NCI-H345 treated with DMSO at 0.1 percent for 48 hours (cell line): Measurements from ENCODE around the gene SPATA7.

ENCODE experiments used
- DNase-seq: peaks from one replicate; lab custom pipeline; 2025; ENCODE audit not compliant: unreplicated experiment; lab: John Stamatoyannopoulos, UW

SPATA7 gene

GRCh38 chr14:88417594-88417993 lies 32.1 kb downstream of the SPATA7 start:
- no peak for DNase-seq

DNA sequence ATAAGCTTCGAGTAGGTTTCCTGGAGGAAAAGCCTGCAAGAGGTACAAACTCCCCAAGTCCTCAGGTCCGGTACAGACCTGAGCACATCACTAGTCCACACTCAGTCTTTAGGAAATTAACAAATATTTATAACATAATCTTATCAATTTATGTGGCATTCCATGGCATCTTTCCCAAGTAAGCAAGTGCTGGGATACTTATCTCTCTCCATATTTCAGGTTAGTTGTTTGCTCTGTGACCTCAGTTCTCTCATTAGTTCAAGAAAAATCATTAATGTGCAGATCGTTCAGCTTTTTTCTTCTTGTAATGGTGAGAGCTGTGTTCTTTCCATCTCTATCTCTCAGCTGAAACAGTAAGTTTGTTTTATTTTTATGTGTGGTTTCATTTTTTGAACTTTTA lies 34.7 kb downstream of the SPATA7 start:
- DNase-seq: no peak

DNA sequence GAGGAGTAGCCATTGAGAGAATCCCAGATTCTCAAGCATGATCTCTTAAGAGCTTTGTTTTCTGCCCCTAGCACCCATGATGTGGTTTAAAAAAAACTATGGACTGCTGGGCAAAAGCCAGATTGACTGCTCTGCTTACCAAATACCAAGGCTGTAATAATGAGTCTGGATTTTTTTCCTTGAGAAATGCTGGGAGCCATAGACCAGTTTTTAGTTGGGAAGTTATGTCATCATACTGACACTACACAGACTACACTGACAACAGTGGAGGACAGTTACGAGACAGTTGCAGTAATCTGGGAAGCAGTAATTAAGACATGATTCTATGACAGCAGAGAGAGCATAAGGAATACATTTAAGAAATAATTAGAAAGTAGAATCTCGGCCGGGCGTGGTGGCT lies 35.8 kb downstream of the SPATA7 start:
- no peak for DNase-seq

DNA sequence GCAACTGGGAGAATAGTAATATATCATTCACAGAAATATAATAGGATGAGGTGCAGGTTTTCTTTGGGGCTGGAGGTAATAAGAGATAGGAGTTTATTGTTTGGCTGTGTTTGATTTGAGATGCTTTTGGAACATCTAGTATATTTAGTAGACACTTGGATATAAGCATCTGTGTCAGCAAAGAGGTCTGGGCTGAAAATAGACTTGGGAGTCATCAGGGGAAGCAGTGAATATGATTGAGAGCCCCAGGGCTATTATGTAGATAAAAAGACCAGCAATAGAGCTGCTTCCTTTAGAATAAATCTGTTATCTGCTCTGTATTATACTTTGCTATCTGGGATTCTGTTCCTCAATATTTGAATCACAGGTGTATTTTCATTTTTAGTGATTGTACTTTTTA lies 36.6 kb downstream of the SPATA7 start:
- DNase-seq: no peak

DNA sequence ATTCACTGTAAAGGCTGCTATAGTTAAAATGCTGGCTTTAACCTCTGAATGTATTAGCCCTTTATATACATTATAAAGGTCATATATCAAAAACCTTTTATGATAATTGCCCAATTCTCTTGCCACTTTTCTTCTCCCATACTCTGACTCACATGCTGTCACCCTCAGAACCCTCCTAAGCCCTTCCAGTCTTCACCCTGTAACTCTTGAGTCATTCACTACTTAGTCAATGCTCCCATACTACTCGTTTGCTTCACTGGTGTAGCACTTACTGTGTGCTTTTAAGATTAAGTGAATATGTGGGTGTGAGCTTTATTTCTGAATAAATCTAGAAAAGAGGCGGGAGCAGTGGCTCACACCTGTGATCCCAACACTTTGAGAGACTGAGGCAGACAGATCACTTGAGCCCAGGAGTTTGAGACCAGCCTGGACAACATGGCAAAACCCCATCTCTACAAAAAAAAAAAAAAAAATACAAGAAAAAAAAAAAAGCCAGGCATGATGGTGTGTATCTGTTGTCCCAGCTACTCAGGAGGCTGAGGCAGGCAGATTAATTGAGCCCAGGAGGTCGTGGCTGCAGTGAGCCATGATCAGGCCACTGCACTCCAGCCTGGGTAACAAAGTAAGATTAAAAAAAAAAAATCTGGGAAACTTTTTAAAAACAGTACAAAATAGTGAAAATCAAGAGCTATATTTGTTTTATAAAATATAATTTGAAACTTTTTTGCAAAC lies 37.6 kb downstream of the SPATA7 start:
- no peak for DNase-seq

GRCh38 chr14:88424573-88424972 lies 39.1 kb downstream of the SPATA7 start:
- DNase-seq: no peak

- no peak for DNase-seq
Measured at GRCh38 chr14:88426271-88426670, 40.8 kb downstream of the SPATA7 start.

DNA sequence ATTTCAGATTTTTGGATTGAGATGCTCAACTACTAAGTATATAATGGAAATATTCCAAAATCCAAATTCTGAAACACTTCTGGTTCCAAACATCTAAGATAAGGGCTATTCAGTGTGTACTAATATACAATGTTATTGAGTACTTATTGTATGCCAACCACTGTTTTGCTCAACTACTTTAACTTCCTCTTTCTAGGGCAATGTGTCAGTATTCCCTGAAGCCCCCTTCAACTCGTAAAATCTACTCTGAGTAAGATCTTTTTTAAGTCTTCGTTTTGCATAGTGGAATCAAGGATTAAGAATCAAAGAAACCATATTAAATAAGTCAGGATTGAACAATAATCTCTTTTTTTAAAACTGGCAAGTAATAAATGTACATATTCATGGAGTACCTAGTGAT lies 45.5 kb downstream of the SPATA7 start:
- no peak for DNase-seq

DNA sequence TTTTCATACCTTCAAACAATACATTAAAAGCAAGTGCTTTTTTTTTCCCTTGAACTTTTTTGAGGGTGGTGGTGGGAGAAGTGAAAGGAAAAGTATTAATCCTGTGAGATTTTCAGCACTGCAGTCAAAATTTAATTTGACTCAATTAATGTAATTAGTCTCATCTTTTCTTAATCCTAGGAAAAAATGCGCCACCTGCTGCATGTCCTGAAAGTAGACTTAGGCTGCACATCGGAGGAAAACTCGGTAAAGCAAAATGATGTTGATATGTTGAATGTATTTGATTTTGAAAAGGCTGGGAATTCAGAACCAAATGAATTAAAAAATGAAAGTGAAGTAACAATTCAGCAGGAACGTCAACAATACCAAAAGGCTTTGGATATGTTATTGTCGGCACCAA lies 52.2 kb downstream of the SPATA7 start:
- DNase-seq: no peak

GRCh38 chr14:88439088-88439487 lies 53.6 kb downstream of the SPATA7 start:
- DNase-seq: no peak

DNA sequence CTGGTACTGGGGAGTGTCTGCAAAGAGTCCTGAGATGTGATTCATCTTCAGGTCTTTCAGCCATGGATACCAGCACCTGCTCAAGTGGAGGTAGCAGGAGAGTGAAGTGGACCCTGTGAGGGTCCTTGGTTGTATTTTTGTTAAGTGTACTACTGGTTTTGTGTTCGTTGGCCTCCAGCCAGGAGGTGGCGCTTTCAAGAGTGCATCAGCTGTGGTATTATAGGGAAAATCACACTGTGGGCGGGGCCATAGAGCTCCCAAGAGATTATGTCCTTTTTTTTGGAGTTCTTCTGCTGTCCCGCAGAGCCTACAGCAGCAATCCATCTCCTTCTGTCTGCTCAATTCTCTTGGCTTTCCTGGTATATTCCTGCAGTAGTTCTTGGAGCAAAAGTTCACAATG lies 66.8 kb downstream of the SPATA7 start:
- no peak for DNase-seq

DNA sequence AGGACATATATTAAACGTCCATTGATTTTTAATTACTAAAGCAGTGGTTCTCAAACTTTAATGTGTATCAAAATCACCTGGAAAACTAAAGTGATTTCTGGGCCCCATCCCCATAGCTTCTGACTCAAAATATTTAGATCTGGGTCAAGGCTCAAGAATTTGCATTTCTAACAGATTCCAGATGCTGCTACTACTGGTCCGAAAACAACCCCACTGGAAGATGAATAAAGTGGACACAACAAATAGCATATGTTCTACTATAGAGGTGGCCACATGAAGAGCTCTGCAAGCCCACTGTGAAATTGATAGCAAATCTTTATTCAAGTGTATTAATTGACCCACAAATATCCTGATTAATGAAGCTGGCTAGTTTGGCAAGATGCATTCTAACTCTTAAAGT lies 69.4 kb downstream of the SPATA7 start:
- no peak for DNase-seq

GRCh38 chr14:88463318-88463717 lies 77.9 kb downstream of the SPATA7 start:
- DNase-seq: no peak

GRCh38 chr14:88468406-88468805 lies 82.9 kb downstream of the SPATA7 start:
- DNase-seq: no peak

DNA sequence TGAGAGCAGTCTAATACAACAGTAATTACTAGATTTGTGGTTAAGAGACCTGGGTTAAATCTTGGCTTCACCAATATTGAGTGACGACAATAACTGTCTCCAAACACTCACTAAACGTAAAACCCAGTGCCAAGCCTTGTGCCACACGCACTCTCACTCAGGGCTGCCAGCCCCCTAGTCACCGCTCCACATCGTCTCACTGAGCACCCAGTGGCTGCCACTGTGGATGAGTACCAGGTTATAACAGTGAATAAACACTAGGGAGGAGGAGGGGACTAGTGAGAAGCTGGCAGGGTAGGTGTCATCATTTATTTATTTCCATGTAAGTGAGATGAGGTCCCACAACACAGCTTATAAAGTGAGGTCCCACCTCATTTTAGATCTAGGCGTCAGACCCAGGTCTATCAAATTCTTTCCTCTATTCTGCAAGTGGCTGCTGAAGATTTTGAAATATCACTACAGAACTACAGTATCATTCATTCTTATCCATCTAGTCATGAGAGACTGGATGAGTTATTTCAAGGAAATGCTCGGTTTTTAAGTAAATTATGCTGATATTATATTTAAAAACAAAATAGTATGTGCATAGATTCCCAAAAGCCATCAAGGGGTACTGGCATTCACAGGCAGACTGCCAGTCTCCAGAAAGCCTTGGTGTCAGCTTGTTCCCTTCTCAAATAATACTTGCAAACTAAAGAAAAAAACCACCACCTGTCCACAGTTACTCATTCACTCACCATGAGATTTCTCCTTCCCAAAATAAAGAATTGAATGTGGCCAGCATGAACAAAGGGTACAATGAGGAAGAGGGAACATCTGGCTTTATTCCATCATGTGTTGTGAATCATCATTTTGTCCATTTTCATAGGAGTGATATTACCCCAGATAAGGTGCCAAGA lies 85.3 kb downstream of the SPATA7 start:
- no peak for DNase-seq

GRCh38 chr14:88473791-88474190 lies 88.3 kb downstream of the SPATA7 start:
- DNase-seq: no peak

DNA sequence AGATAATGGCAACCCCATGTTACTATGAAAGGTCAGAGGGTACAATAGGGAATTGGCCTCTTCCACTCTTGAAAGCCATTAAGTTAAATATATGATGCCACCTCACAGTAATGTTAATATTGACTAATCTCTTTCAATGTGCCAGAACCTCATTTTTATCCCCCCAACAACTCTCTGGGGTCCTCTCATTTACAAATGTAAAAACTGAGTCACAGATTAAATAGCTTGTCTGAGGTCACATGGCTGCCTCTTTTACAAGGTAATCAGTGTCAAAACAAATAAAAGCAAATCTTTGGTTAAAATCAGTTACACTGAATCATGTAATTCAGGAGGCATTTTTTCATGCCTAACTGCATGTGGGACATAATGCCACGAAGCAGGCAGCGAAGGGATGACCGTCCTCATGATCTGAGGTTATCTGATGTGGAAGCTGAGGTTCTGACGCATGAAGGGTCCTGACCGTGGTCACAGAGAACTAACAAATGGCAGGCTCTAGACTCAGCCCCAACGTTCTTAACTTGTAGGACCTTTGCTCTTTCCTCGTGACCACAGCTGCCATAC lies 90.8 kb downstream of the SPATA7 start:
- DNase-seq: no peak

GRCh38 chr14:88476825-88477224 lies 91.4 kb downstream of the SPATA7 start:
- no peak for DNase-seq

GRCh38 chr14:88477513-88478250 lies 92.2 kb downstream of the SPATA7 start:
- no peak for DNase-seq

DNA sequence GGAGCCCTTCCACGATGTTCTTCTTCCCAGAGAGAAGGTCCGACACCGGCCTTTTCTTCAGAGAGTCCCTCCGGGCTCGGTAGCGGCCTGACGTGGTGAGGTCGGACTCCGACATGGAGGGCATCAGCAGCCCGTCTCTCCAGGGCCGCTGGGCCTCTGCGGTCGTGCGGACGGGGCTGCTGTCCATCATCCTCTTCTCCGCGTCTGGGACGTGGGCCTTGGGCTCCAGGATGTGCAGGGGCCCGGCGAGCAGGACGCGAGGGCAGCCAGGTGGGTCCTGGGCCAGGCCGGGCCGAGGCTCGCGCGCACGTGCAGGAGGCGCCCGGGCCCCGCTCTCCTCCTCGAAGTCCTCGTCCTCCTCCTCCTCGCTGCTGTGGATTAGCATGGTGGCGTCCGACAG lies 93.5 kb downstream of the SPATA7 start:
- DNase-seq: no peak

DNA sequence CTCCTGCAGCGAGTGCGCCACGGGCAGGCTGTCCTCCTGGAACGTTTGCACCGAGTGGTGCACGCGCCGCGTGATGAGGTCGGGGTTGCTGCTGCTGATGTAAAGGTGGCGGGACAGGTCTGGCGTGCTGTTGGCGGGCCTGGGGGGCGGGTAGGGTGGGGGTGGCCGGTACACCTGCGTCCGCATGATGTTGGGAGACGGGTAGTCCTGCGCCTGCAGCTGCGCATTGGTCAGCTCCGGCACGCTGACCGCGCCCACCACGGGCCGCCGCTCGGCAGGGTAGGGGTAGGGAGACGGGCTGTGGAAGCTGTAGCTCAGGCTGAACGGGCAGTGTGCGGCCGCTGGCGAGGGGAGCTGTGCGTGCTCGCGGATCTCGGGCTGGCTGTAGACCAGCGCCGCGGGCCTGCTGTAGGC lies 94.1 kb downstream of the SPATA7 start:
- DNase-seq: no peak
